ENCODE results near the gene CDK18. TPM values are rescaled to one million over a fixed set of nuclear protein-coding genes. Genes with fewer than 3 reads are reported as not detected.

CDK18 gene
- total RNA-seq, 1 donor from 2014 or later = 4.0 TPM

GRCh38 chr1:205502111-205502810 is 2.2 kb upstream of the CDK18 start:
- no peak for DNase-seq (ENCODE audit: low spot score)

DNA sequence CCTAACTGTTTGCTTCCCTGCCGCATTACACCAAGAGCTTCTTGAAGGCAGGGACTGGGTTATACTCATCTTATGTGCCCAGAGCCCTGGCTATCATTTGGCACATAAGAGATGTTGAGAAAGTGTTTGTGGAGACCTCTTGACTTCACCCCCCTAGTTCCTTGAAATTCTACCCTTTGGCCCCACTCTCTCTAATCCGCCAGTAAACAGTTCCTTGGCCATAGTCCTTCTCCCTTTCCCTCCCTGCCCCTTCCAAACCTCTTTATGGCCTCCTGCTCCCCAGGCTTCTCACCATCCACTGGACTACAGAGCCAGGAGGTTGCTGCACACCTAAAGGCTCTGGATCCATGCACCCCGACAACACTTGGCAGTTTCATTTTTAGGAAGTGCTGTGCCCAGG is 1.5 kb upstream of the CDK18 start:
- DNase-seq (ENCODE audit: low spot score) = no peak

DNA sequence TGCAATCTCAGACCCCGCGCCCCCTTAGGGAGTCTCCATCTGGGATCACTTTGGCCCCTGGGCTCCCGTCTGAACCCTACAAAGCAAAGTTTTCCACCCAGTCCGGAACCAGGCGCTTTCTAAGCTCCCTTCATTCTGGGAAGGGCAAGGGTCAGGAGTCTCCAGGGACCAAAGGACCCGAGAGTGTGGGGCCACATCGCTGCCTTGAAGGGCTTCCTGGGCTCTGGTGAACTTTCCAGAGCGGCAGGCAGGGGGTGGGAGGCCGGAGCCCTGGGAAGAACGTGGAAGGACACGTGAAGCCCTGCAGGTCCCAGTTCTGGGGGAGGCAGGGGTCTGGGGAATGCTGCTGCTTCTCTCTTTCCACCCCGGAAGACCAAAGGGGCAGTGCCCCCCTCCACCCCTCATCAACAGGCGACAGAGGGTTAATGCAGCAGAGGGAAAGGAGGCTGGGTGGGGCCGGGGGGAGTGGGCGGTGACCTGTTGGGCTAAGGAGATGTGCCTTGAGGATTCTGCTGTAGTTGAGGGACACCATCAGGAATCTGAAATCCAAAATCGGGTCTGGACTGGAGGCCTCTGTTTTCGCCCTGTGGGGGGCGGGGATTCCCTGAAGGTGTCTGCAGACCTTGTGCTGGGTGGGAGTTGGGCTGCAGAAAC is 734 bp downstream of the CDK18 start:
- DNase-seq (ENCODE audit: low spot score) = no peak

DNA sequence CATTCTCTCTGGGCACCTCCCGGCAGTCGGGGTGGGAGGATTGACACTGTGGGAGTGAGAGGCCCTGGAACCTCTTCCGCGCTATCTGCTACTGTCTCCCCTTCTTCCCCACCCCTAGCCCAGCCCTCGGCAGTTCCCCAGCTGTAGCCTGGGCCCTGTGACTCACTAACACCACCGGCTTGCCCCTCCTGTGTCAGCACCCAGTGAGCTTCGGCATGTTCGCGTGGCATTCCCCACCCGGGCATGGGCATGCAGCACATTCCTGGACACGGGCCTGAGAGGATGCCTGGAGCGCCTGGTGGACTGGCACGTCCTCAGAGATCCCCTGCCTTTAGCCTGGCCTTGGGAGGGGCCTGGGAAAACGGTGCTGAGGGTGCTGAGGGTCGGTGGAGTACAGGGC is 1.3 kb downstream of the CDK18 start:
- no peak for DNase-seq (ENCODE audit: low spot score)

DNA sequence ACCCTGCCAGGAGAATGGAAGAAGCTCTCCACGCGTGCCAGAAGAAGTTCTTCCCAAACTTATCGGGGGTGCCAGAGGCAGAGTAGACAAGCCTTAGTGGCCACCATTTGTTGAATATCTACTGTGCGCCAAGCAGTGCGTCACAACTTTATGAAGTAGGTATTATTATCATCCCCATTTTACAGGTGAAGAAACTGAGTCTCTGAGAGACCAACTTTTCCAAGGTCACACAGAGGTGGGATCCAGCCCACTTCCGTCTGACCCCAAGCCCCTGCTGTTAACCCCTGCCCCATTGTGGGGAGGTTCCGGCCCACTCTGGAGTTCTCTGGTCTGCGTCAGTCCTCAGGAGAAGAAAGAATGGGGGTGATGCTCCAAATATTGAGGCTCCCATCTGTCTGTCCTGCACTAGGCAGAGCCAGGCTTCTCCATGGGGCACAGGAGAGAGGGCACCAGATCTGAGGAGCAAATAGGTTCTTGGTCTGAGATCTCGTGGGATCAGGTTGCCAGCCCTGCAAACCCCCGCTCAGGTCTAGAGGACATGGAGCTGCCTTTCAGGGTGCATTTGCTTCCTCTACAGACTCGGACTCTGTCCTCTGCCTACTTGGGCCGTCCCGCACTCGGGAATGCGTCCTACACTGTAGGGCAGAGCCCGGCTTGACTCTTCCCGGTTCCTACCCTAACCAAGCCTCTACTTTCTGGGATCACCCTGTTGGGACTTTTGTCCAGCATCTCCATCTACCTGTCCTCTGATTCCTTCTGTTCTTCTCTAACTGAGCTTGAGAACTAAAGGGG is 2.1 kb downstream of the CDK18 start:
- no peak for DNase-seq (ENCODE audit: low spot score)

DNA sequence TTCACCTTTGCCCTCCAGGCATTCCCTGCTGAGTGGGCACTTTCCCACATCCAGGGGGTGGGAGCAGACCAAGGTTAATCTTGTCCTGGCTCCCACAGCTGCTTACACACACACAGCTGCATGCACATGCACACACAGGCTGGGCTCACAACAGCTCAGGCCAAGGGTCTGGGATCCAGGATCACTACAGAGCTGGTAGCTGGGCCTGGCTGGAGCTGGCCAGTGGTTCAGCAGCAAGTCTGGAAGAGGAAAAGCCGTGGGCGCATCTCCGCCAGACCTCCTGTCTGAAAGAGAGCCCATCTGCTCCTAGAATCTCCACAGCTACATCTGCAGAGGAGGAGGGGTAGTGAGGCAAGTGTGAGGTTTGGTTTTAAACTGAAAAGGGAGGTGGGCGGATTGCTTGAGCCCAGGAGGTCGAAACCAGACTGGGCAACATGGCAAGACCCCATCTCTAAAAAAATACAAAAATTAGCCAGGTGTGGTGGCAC is 3.8 kb downstream of the CDK18 start:
- DNase-seq (ENCODE audit: low spot score) = no peak

- DNase-seq (ENCODE audit: low spot score) = no peak
Measured at GRCh38 chr1:205510308-205510950, 6.0 kb downstream of the CDK18 start.

GRCh38 chr1:205510951-205511330 is 6.5 kb downstream of the CDK18 start:
- DNase-seq (ENCODE audit: low spot score) = no peak

DNA sequence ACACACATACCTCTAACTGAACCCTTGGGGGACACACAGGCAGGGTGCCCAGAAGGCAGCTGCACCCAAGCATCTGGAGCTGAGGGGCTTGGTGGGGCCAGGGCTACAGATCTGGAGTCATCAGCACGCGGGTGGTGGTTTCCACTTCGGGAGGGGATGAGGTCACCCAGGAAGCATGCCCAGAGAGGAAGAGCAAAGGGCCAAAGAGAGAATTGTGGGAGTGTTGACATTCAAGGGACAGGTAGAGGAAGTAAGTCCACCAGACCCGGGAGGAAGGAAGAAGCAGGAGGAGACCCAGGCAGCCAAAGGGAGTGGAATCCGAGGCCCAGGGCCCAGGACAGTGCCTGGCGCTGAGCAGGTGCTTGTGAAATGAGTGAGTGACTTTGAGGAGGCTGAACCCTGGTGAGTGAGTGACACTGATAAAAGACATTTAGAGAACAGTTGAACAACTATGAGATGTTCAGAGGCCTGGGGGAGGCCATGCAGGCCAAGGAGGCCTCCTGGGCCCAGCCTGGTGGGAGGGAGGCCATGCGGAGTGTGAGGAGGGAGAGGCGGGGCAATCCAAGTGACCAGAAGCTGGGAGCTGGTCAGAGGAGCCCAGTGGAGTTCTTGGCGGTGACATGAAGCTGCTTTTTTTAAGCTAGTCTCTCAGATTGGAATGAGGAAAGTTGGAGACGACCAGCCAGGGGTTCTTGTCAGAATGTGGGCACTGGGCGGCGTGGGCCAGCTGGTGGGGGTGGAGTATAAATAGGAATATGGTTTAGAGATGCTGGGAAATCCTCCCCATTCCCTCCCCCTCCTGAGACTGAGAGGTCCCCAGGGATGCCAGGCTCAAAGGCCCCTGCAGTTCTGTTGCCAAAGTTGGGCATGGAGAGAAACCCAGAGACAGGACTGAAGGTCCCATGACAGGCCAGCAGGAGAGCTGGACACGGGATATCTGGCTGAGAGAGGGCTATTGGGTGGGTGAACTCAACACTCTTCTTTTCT is 7.9 kb downstream of the CDK18 start:
- DNase-seq (ENCODE audit: low spot score) = no peak

DNA sequence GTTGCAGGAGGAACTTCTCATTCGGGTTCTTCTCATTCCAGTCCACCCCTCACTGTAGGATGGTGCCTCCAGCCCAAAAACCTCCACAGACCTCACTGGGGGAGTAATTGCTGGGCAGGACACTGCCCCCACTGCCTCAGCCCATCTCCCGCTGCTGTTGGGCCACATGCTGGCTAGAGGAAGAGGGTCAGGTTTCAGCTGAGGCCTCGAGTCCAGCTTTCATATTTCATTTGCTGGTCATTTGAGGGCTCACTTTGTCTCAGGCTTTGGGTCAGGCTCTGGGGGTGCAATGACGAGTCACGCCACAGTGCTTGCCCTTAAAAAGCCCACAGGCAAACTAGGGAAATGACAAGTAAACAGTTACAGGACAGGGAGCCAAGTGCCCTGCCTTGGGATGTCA is 9.3 kb downstream of the CDK18 start:
- no peak for DNase-seq (ENCODE audit: low spot score)

DNA sequence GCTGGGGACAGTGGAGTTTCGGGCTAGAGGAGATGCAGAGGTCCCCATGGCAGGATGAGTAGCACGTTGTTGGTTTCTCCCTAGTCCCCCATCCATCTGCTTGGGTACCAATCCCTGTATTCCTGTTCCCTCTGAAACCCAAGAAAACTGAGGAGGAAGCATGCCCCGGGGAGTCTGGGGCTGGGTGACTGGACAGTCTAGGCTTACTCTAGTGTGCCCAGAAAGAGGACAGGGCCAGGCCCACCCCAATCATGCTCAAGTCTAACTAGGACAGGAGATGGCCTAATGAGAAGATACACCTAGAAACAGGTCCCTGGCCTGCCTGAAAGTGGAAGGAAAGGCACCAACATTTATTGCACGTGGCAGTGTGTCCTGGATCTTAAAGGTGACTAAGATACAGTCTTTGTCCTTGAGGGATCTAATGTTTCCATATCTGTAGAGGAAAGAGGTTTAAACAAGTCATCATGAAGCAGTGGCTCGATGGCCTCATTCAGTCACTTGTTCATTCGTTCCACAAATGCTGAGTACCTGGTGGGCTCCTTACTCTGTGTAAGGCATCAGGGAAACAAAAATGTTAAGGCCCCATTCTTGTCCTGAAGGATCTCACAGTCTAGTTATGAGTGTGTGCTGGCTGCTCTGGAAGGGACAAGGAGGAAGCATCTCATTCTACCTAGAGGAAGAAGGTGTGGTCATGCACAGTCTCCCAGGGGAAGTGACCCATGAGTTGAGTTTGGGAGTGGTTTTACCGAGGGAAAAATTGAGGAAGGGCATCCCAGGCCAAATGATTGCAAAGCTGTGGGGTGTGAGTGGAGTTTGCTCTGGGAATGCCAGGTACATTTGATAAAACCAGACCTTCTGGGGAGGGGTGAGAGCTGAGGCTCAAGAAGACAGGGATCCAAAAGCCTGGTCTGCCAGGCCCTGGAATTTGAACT is 10.0 kb downstream of the CDK18 start:
- DNase-seq (ENCODE audit: low spot score) = no peak

DNA sequence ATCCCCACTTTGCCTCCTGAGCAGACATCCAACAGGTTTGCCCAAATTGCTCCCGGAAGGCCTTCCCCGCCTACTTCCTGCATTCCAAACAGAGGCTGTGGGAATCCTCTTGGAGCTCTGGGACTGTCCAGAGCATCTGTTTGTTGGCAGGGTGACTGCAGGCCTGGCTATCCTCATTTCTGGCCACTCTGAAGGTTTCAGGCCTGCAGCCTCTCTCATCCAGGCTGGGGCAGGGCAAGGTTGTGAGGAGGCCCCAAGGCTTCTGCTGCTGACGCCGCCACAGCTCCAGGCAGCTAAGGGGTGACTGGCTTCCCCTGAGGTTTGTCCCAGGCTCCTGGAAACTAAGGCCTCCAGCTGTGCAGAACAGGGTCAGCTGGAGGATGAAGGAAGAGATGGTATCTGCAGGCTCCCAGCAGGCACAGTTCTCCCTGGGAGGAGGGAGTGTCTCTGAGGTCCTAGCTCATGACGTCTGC is 11.3 kb downstream of the CDK18 start:
- no peak for DNase-seq (ENCODE audit: low spot score)

DNA sequence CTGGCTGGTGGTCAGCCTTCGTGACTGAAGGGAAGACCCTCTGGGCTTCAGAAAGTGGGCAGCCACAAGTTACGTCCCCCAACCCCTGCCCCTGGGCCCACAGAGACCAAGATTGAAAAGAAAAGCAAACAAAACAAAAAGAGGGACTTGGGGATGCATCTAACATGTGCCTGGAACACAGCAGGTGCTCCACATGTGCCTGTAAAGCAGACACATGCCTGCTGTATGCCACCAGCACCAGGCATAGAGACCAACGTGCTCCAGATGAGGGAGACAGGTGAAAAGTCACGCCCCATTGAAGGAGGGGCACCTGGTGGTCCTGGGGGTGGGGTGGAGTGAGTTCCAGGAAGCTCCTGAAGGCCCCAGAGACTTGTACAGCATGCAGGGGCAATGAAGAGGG is 11.9 kb downstream of the CDK18 start:
- DNase-seq (ENCODE audit: low spot score) = no peak

DNA sequence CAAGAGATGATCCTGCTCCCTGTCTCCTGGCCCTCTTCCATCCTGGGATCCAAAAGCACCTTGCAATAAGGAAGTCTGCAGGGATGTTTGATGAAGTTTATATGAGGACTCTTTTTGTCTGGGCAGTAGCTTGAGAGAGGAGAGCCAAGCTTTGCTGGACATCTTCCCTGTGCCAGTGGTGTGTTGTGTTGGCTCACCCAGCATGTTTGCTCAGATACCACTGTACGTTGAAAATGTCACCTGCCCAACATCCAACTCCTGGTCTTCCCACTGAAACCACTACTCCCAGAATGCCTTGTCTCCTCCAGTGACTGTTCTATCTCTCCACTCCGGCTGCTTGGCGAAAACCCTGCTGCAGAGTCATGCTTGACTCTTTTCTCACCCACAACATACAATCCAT is 12.8 kb downstream of the CDK18 start:
- no peak for DNase-seq (ENCODE audit: low spot score)

DNA sequence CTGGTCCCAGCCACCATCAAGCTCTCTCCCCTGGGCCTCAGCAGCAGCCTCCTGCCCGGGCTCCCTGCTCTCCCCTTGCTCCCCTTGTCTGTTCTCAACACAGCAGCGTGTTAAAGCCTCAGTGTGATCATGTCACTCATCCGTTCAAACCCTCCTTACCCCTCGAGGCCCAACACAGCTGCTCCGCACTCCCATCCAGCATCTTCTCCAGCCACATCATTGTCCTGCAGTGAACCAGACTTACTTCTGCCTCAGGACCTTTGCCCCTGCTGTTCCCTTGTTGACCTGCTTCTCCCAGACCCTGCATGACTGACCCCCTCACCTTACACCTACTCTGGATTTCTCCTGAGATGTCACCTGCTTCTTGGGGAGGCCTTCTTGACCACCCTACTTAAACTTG is 13.3 kb downstream of the CDK18 start:
- DNase-seq (ENCODE audit: low spot score) = no peak

DNA sequence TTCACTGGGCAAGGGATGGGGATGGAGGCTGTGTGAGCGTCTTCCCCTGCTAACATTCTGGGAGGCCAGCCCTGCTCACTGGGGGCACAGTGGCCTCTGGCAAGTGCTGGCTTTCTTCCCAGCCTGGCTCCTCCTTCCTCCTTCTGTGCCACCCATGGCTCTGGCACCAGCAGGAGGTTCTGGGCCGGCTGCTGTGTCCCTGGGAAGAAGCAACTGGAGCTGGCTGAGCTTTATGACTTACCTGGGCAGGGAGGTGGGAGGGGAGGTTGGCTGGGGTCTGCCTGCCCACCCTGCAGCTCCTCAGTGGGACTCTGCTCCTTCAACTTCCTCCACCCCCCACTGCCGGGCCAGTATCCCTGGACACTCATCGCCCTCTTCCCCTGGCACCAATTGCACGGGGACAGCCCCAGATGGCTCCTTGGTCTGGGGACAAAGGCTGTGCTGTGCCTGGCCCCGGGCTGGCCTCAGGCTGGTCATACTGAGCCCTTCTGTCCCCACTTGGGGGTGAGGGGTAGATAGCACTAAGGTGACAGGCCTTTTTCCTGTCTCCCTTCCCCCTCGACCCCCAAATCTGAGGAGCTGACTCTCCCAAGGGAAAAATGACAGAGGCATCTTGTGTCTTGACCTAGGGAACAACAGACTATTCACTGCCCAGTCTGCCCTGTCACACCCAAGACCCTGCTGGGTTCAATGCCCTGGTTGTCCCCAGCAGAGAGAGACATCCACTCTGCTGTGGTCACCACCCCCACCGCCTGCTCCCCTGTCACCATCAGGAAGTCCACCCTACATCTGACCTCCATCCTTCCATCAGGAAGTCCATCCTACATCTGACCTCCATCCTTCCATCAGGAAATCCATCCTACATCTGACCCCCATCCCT is 14.4 kb downstream of the CDK18 start:
- DNase-seq (ENCODE audit: low spot score) = no peak

DNA sequence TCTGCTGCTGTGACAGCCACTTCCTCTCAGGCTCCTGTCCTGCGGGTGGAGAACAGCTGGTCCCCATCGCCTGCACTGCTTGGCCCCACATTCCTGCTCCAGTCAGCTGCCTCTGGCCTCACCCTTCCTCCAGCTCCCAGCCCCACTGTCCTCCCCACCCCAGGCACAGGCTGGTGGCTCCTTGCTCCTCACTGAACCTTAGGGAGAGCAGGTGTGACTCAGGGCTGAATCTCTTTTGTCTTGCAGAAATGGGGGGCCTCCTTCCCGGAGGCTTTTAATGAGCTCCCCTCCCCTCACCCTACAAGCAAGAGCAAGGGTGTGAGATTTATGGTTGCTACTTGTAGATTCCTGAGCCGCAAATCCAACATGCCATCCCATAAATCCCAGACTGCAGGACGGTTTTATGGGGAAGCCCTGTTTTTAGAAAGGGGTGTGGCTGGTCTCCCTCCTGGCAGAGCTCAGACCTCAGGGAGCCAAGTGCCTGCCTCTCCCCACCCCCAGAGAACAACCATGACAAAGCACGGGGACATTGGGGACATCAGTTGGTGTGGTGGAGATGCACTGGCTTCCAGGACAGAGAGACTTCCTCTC is 15.2 kb downstream of the CDK18 start:
- DNase-seq (ENCODE audit: low spot score) = no peak

DNA sequence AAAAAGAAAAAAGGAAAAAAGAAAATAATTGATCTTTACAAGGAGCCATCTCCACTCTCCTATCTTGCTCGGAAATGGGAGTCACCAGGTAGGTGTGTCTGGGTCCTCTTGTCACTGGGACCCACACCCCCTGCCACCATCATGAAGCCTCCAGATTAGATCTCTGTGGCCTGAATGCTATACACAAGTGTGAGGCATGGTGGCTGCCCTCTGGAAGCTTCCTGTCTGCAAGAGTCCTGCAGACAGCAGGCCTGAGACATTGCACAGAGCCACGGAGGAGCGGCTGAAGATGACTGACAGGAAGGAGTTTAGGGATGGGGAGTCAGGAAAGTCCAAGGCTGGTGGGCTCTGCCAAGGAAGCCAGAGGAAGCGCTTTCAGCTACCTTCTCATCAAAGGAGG is 16.2 kb downstream of the CDK18 start:
- no peak for DNase-seq (ENCODE audit: low spot score)

Data from mesenteric fat pad (tissue), 1 donor.